HG02763 (cell line): ENCODE data around the gene CITED1.

Experiments used
- ATAC-seq: cut with Tn5 transposase; IDR thresholded peaks from one replicate; pipeline ENCODE4 v1.9.1; 2021; ENCODE audit warnings: mild to moderate bottlenecking, moderate library complexity; ENCODE audit not compliant: unreplicated experiment

The CITED1 gene

GRCh38 chrX:72271812-72272211 is 33.9 kb downstream of the CITED1 start:
- ATAC-seq: no peak

GRCh38 chrX:72271091-72271788 is 34.5 kb downstream of the CITED1 start:
- no peak for ATAC-seq

GRCh38 chrX:72270316-72270866 is 35.3 kb downstream of the CITED1 start:
- ATAC-seq: no peak

DNA sequence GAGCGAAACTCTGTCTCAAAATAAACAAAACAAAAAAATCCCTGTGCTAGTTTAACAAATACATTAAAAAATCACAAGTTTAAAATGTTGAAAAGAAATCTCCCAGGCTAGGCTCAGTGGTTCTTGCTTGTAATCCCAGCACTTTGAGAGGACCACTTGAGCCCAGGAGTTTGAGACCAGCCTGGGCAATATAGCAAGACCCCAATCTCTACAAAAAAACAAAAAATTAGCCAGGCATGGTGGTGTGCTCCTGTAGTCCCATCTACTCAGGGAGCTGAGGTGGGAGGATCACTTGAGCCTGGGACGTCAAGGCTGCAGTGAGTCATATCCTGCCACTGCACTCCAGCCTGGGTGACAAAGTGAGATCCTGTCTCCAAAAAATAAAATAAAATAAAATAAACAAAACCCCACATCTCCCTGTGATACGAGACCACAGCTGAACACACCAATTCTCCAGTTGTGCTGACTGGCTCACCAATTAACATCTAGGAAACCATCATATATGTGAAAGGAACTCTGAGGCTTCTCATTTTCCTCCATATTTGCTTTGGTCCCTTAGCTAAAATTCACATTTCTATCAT is 36.0 kb downstream of the CITED1 start:
- ATAC-seq: no peak

DNA sequence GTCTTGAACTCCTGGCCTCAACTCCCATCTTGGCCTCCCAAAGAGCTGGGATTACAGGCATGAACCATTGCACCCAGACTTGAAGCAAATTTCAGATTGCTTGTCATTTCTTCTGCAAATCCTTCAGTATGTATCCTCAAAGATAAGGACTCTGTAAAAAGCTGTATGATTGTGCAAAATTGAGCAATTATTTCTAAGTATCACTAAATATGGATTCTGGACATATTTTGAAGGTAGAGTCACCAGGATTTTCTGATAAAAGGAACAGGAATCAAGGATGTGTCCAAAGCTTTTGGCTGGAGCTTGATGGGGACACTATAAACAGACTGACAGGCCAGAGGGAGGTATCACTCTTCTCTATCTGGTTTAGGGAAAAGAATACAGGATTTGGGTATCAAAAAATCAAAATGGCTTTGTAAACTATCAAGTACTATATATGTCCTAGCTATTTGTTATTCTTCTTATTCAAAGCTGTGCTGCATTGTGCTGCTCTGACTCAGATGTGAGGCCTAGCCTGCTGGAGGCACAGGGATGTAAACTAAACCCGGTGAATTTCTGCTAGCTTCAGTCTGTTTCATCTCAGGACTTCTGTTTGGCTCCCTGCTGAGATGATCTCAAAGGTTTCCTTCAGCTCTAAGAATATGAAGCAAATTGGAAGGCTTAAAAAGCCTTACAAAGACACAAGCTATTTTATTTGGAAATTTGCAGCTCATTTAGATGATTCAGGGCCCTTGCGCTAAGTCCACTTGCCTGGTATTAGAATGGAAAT is 36.9 kb downstream of the CITED1 start:
- no peak for ATAC-seq

- ATAC-seq: no peak
These were observed 40.5 kb downstream of the CITED1 start for GRCh38 chrX:72265263-72265662.

DNA sequence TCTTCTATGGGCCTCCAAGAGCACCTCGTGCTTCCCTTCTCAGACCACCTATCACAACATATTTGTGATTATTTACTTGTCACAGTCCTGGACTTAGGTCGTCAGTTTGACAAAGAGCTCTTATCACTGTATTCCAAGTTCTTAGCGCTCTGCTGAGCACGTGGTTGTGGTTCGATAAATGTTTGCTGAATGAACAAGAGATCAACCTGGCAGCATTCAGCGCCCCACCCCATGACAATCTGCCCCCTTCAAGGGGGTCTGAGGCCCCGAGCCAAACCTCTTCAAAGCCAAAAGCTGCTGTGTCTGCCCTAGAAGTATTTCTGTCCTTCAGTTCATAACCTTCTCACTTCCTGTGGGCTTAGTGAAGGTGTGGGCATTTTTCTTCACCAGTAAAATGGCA is 43.6 kb downstream of the CITED1 start:
- no peak for ATAC-seq

DNA sequence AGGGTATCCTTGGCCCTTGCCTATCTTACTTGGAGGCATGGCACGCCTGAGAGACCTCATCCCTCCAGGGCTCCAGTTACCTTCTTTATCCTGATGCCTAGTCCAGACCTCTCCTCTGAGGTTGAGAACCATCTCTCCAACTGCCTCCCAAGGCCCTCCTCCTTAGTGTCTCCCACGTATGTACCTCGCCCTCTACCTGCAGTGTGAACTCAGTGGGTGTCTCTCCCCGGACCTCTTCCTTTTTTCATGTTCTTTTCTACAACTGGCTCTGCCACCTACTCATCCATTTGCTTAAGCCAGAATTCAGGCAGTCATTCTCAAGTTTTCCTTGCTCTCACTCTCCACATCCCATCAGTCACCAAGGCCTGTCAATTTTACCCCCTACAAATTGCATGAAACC is 45.3 kb downstream of the CITED1 start:
- no peak for ATAC-seq

GRCh38 chrX:72258174-72258573 is 47.5 kb downstream of the CITED1 start:
- no peak for ATAC-seq

DNA sequence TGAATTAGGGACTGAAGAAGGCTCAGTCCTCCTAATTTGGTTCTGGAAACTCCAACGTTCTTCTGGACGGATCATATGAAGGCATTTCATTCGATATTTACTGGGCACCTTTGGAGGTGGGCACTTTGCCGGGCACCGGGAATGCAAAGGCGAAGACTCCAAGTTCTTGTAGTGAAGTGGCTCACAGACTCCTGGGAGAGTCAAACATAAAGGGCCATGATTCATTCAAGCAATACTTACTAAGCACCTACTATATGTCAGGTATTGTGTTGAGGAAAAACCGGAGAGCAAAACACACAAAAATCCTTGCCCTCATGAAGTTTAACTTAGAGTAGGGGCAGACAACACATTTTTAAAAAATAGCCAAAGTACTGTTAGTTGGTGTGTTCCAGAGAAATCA is 49.9 kb downstream of the CITED1 start:
- ATAC-seq: no peak

- ATAC-seq: no peak
These were observed 50.3 kb downstream of the CITED1 start for GRCh38 chrX:72255445-72255844.

DNA sequence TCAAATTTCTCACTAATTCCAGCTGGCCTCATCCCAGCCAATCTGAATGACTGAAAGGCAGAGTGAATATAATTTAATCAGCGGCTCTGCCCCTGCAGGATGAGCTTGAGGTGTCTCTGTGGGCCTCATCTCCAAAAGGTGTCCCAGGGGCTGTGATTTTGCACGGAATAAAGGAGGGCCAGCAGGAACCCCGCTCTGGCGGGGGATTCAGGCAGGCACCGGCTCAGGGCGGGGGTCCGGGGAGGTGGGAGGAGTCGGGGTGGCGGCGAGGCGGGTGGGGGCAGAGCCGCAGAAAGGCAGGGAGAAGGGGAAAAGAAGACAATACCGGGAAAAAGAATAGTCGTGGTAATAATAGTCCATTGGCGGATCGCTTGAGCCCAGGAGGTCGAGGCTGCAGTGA is 50.9 kb downstream of the CITED1 start:
- no peak for ATAC-seq

DNA sequence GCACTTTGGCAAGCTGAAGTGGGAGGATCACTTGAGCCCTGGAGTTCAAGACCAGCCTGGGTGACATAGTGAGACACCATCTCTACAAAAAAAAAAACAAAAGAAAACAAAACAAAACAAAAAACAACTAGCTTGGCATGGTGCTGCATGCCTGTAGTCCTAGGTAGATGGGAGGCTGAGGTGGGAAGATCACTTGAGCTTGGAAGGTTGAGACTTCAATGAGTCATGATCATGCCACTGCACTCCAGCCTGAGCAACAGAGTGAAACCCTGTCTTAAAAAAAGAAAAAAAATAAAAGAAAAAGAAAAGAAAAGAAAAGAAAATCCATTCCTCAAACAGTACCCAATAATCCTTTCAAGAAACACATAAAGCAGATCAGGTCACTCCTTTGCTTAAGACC is 52.0 kb downstream of the CITED1 start:
- no peak for ATAC-seq
